Neural progenitor cell (in vitro differentiated cells): ENCODE results near the gene ZMIZ2. TPM values are rescaled to one million over a fixed set of nuclear protein-coding genes. Genes with fewer than 3 reads are reported as not detected.

Source experiments
- DNase-seq: peaks from one replicate; pipeline ENCODE4 v3.0.0-alpha.2; 2016; ENCODE audit warnings: low spot score
- H2AFZ ChIP-seq: fragments of 200-600 bp; sonication (generic); replicated peaks from 2 replicates; pipeline ENCODE4 v1.6.1; 2016; ENCODE audit warnings: antibody characterized with exemption
- H3F3A ChIP-seq: fragments of 200-600 bp; sonication (generic); 2 replicates; pipeline ENCODE4 v1.6.1; 2016; ENCODE audit warnings: antibody characterized with exemption, low read depth
- H3K27ac ChIP-seq: fragments of 200-600 bp; sonication (generic); 2 replicates; pipeline ENCODE4 v1.5.1; 2016; ENCODE audit warnings: mild to moderate bottlenecking
- H3K27me3 ChIP-seq: fragments of 200-600 bp; sonication (generic); 2 replicates; pipeline ENCODE4 v1.6.1; 2016; ENCODE audit warnings: mild to moderate bottlenecking, moderate library complexity
- H3K36me3 ChIP-seq: fragments of 200-600 bp; sonication (generic); 2 replicates; pipeline ENCODE4 v1.5.1; 2016
- H3K4me1 ChIP-seq: fragments of 200-600 bp; sonication (generic); 2 replicates; pipeline ENCODE4 v1.6.1; 2016; ENCODE audit warnings: mixed run types
- H3K4me2 ChIP-seq: fragments of 200-600 bp; sonication (generic); 2 replicates; pipeline ENCODE4 v1.6.1; 2016
- H3K4me3 ChIP-seq: fragments of 200-600 bp; sonication (generic); 2 replicates; pipeline ENCODE4 v1.5.1; 2016
- H3K79me2 ChIP-seq: fragments of 200-600 bp; sonication (generic); 2 replicates; pipeline ENCODE4 v1.6.1; 2016; ENCODE audit warnings: low read depth
- H3K9ac ChIP-seq: fragments of 200-600 bp; sonication (generic); 2 replicates; pipeline ENCODE4 v1.6.1; 2016
- H3K9me3 ChIP-seq: fragments of 200-600 bp; sonication (generic); 2 replicates; pipeline ENCODE4 v1.5.1; 2016; ENCODE audit warnings: low read depth
- H4K20me1 ChIP-seq: fragments of 200-600 bp; sonication (generic); 2 replicates; pipeline ENCODE4 v1.6.1; 2016; ENCODE audit warnings: low read depth
- H3K27ac Mint-ChIP-seq: 3 replicates; pipeline ENCODE4 v1.8.0; 2021; ENCODE audit warnings: mixed read lengths
- H3K27me3 Mint-ChIP-seq: 2 replicates; pipeline ENCODE4 v1.8.0; 2022; ENCODE audit warnings: low read depth, mild to moderate bottlenecking, inconsistent platforms, moderate library complexity, mixed read lengths; ENCODE audit not compliant: insufficient read depth
- H3K36me3 Mint-ChIP-seq: 3 replicates; pipeline ENCODE4 v1.8.0; 2021; ENCODE audit warnings: mixed read lengths
- H3K4me1 Mint-ChIP-seq: 3 replicates; pipeline ENCODE4 v1.8.0; 2021; ENCODE audit warnings: mixed read lengths
- H3K4me3 Mint-ChIP-seq: 3 replicates; pipeline ENCODE4 v1.8.0; 2021; ENCODE audit warnings: mild to moderate bottlenecking, moderate library complexity, mixed read lengths
- H3K9me3 Mint-ChIP-seq: 3 replicates; pipeline ENCODE4 v1.8.0; 2020; ENCODE audit warnings: mixed read lengths
- EZH2 ChIP-seq: fragments of 200-600 bp; sonication (generic); IDR thresholded peaks from 2 replicates; pipeline ENCODE4 v1.6.1; 2017; ENCODE audit warnings: antibody characterized with exemption, mild to moderate bottlenecking, moderate library complexity
- EZH2phosphoT487 ChIP-seq: fragments of 200-600 bp; sonication (generic); IDR thresholded peaks from 2 replicates; pipeline ENCODE4 v1.6.1; 2017; ENCODE audit warnings: antibody characterized with exemption
- total RNA-seq: library from RNA; depleted of rRNA; stranded (reverse); fragments of >200 nt; gene quantifications from 2 replicates; pipeline ENCODE4 v1.2.3, GENCODE V29; 2015; ENCODE audit warnings: low replicate concordance
- TF ChIP-seq, protein P1 (sequence below): fragments of 200-600 bp; sonication (generic); IDR thresholded peaks from 2 replicates; pipeline ENCODE4 v1.5.1; 2017; ENCODE audit warnings: antibody characterized with exemption, mild to moderate bottlenecking

ZMIZ2 gene
- total RNA-seq, 1 donor from 2014 or later: 7.6 TPM

DNA sequence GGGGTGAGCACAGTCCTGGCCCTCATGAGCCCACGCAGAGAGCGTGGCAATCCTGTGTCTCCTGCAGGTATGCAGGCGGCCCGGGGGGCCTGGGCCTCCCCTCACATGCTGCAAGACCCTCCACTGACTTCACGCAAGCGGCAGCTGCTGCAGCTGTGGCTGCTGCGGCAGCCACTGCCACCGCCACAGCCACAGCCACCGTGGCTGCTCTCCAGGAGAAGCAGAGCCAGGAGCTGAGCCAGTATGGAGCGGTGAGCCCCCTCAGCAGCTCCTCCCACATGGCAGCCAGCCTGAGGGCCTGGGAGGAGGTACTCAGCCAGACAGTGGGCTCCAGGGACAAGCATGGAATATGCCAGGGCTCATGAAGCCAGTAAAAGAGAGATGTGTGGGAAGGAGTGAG, 8.7 kb downstream of the ZMIZ2 start:
- no peak overlapping the region for H3K4me3 Mint-ChIP-seq
- DNase-seq: no peak
- H3K9ac ChIP-seq: no peak overlapping the region
- no peaks in the 10 kb centered on the region for H3K27me3 Mint-ChIP-seq
- H3K36me3 ChIP-seq: no peaks in the 10 kb centered on the region
- no peak overlapping the region for H3K27ac Mint-ChIP-seq
- no peaks in the 10 kb centered on the region for H3F3A ChIP-seq
- H3K9me3 Mint-ChIP-seq: no peaks in the 10 kb centered on the region
- TF ChIP-seq EZH2: no peak
- TF ChIP-seq EZH2phosphoT487: no peak
- TF ChIP-seq, protein P1, sequence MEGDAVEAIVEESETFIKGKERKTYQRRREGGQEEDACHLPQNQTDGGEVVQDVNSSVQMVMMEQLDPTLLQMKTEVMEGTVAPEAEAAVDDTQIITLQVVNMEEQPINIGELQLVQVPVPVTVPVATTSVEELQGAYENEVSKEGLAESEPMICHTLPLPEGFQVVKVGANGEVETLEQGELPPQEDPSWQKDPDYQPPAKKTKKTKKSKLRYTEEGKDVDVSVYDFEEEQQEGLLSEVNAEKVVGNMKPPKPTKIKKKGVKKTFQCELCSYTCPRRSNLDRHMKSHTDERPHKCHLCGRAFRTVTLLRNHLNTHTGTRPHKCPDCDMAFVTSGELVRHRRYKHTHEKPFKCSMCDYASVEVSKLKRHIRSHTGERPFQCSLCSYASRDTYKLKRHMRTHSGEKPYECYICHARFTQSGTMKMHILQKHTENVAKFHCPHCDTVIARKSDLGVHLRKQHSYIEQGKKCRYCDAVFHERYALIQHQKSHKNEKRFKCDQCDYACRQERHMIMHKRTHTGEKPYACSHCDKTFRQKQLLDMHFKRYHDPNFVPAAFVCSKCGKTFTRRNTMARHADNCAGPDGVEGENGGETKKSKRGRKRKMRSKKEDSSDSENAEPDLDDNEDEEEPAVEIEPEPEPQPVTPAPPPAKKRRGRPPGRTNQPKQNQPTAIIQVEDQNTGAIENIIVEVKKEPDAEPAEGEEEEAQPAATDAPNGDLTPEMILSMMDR: no peak
- no peak overlapping the region for H3K4me3 ChIP-seq
- no peaks in the 10 kb centered on the region for H3K9me3 ChIP-seq
- H2AFZ ChIP-seq: no peak overlapping the region
- no peak overlapping the region for H3K4me2 ChIP-seq
- no peaks in the 10 kb centered on the region for H3K4me1 Mint-ChIP-seq
- peaks cover 14% of the 10 kb centered on the region for H4K20me1 ChIP-seq
- H3K4me1 ChIP-seq: no peaks in the 10 kb centered on the region
- no peaks in the 10 kb centered on the region for H3K27me3 ChIP-seq
- no peak overlapping the region for H3K27ac ChIP-seq
- H3K36me3 Mint-ChIP-seq: peaks cover 5% of the 10 kb centered on the region
- peaks cover 30% of the 10 kb centered on the region for H3K79me2 ChIP-seq

DNA sequence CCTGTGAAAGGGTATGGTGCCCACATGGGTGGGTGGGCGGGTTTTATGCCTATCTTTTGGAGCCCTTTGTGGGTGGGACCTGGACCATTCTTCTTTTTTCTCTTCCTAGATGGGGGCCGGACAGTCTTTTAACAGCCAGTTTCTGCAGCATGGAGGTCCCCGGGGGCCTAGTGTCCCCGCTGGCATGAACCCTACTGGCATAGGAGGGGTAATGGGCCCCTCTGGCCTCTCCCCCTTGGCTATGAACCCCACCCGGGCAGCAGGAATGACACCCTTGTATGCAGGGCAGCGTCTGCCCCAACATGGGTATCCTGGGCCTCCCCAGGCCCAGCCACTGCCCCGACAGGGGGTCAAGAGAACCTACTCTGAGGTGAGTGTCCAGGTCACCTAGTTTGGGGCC, 9.1 kb downstream of the ZMIZ2 start:
- Histone ChIP-seq H4K20me1 (peaks cover 14% of the 10 kb centered on the region), H3K27me3 (no peaks in the 10 kb centered on the region), H3K4me3 (no peak overlapping the region), H2AFZ (no peak overlapping the region), H3K36me3 (no peaks in the 10 kb centered on the region), H3K4me2 (no peak overlapping the region), H3K9me3 (no peaks in the 10 kb centered on the region), H3K4me1 (no peaks in the 10 kb centered on the region), H3K79me2 (peaks cover 25% of the 10 kb centered on the region), H3K27ac (no peak overlapping the region), H3F3A (no peaks in the 10 kb centered on the region), H3K9ac (no peak overlapping the region)
- no peaks in the 10 kb centered on the region for H3K9me3 Mint-ChIP-seq
- DNase-seq: no peak
- TF ChIP-seq, protein P1: no peak
- no peak for TF ChIP-seq EZH2phosphoT487
- TF ChIP-seq EZH2: no peak
- peaks cover under 1% of the 10 kb centered on the region for H3K27me3 Mint-ChIP-seq
- peaks cover 4% of the 10 kb centered on the region for H3K36me3 Mint-ChIP-seq
- no peaks in the 10 kb centered on the region for H3K4me1 Mint-ChIP-seq
- no peak overlapping the region for H3K4me3 Mint-ChIP-seq
- no peak overlapping the region for H3K27ac Mint-ChIP-seq

DNA sequence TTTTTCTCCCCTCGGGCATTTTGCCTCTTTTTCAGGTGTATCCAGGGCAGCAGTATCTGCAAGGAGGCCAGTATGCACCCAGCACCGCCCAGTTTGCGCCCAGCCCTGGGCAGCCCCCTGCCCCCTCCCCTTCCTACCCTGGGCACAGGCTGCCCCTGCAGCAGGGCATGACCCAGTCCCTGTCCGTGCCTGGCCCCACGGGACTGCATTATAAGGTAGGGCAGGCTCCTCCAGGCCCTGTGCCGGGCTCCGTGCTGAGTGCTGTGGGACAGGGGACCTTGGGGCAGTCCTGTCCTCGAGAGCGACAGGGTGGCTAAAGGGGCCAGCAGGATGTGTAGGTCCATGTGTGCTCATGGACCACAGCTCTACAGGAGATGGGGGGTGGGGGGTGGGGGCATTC, 10.6 kb downstream of the ZMIZ2 start:
- H3K9me3 Mint-ChIP-seq: no peaks in the 10 kb centered on the region
- H3K4me3 ChIP-seq: no peak overlapping the region
- H3K36me3 ChIP-seq: no peaks in the 10 kb centered on the region
- H2AFZ ChIP-seq: no peak overlapping the region
- H3K4me1 ChIP-seq: no peaks in the 10 kb centered on the region
- no peak overlapping the region for H3K9ac ChIP-seq
- no peaks in the 10 kb centered on the region for H3K9me3 ChIP-seq
- TF ChIP-seq EZH2 (no peak), EZH2phosphoT487 (no peak)
- TF ChIP-seq, protein P1: no peak
- no peaks in the 10 kb centered on the region for H3K27me3 ChIP-seq
- H3K79me2 ChIP-seq: peaks cover 10% of the 10 kb centered on the region
- H4K20me1 ChIP-seq: peaks cover 6% of the 10 kb centered on the region
- H3K27ac ChIP-seq: no peak overlapping the region
- peaks cover 9% of the 10 kb centered on the region for H3K36me3 Mint-ChIP-seq
- no peak overlapping the region for H3K4me3 Mint-ChIP-seq
- H3K27me3 Mint-ChIP-seq: peaks cover 2% of the 10 kb centered on the region
- no peaks in the 10 kb centered on the region for H3F3A ChIP-seq
- H3K4me2 ChIP-seq: no peak overlapping the region
- no peak overlapping the region for H3K27ac Mint-ChIP-seq
- no peak for DNase-seq
- no peaks in the 10 kb centered on the region for H3K4me1 Mint-ChIP-seq
